HepG2 (cell line): ENCODE measurements around the gene STXBP4. TPM values are rescaled to one million over a fixed set of nuclear protein-coding genes. Genes with fewer than 3 reads are reported as not detected.

ENCODE experiments used
- ATAC-seq: fragments of 200-7000 bp; cut with Tn5 transposase; 3 replicates; pipeline ENCODE4 v1.9.1; 2020; ENCODE audit warnings: mild to moderate bottlenecking, moderate library complexity
- BruUV-seq: library from RNA; stranded (reverse); fragments of 400-500 nt; replicated peaks from 2 replicates; lab custom pipeline; 2021; lab: Mats Ljungman, UMichigan
- CTCF ChIA-PET: fragments of 300-600 bp; formaldehyde crosslinking; extraction: SDS; loops from one replicate; lab custom pipeline; 2021; ENCODE audit warnings: low total read pairs, inconsistent platforms, low intra/inter-chr PET ratio; lab: Yijun Ruan, JAX
- POLR2A ChIA-PET: fragments of 350-600 bp; sonication (Branson Sonifier 250); formaldehyde crosslinking; loops from one replicate; lab custom pipeline; 2020; ENCODE audit warnings: antibody characterized with exemption, inconsistent platforms; lab: Yijun Ruan, JAX
- DNase-seq: peaks from one replicate; pipeline ENCODE4 v3.0.0-alpha.2; 2015; ENCODE audit warnings: low spot score
- FAIRE-seq: peaks from 3 replicates; lab custom pipeline; 2011; peaks lifted over from hg19 to GRCh38; lab: Jason Lieb, UNC
- H2AFZ ChIP-seq: one replicate; pipeline ENCODE4 v1.6.1; 2011; ENCODE audit warnings: low read length, inconsistent platforms
- H3K27ac ChIP-seq: fragments of 300-600 bp; 3 replicates; pipeline ENCODE4 v1.8.0; 2011; ENCODE audit warnings: mixed run types, mild to moderate bottlenecking, mixed read lengths, low read length, inconsistent platforms; ENCODE audit not compliant: insufficient read depth; ENCODE audit errors: extremely low read length
- H3K27me3 ChIP-seq, 2 experiments: fragments of 200-600 bp in 1 of 2; 2 replicates in 1 of 2; 3 replicates in 1 of 2; pipeline versions ENCODE4 v1.6.0 to v1.8.0; 2011; ENCODE audit warnings: low read length in 2 of 2, mild to moderate bottlenecking in 2 of 2, moderate library complexity in 2 of 2, inconsistent platforms in 1 of 2; ENCODE audit not compliant: insufficient read depth in 2 of 2, control insufficient read depth in 1 of 2
- H3K36me3 ChIP-seq, 2 experiments: fragments of 200-600 bp in 1 of 2; replicated peaks in 1 of 2; 2 replicates in 1 of 2; 3 replicates in 1 of 2; pipeline versions ENCODE4 v1.5.1 to v1.8.0; 2011; ENCODE audit warnings: low read length in 2 of 2, inconsistent platforms in 1 of 2; ENCODE audit not compliant: insufficient read depth in 2 of 2, control insufficient read depth in 1 of 2
- H3K4me1 ChIP-seq: 2 replicates; pipeline ENCODE4 v1.5.1; 2012; ENCODE audit warnings: low read length, inconsistent platforms; ENCODE audit not compliant: insufficient read depth
- H3K4me2 ChIP-seq: 2 replicates; pipeline ENCODE4 v1.6.0; 2011; ENCODE audit warnings: low read depth, low read length, inconsistent platforms
- H3K4me3 ChIP-seq, 3 experiments: fragments of 200-600 bp in 1 of 3; sonication (generic), shearing (Covaris generic) in 1 of 3; replicated peaks in 1 of 3; 2 replicates each; pipeline ENCODE4 v1.5.1; 2011 to 2016; ENCODE audit warnings: low read length in 3 of 3, inconsistent platforms in 2 of 3, low read depth in 2 of 3, mild to moderate bottlenecking in 2 of 3, control low read depth in 1 of 3, mixed read lengths in 1 of 3; ENCODE audit not compliant: insufficient read depth in 1 of 3
- H3K79me2 ChIP-seq: one replicate; pipeline ENCODE4 v1.6.1; 2011; ENCODE audit warnings: low read length, inconsistent platforms; ENCODE audit not compliant: insufficient read depth
- H3K9ac ChIP-seq: 2 replicates; pipeline ENCODE4 v1.6.0; 2011; ENCODE audit warnings: mild to moderate bottlenecking, low read depth, low read length, inconsistent platforms; ENCODE audit not compliant: insufficient read depth
- H3K9me3 ChIP-seq: 2 replicates; pipeline ENCODE4 v1.5.1; 2012; ENCODE audit warnings: mild to moderate bottlenecking, low read length
- H4K20me1 ChIP-seq: 2 replicates; pipeline ENCODE4 v1.6.0; 2011; ENCODE audit warnings: inconsistent platforms, mild to moderate bottlenecking, low read length, moderate library complexity; ENCODE audit not compliant: insufficient read depth
- ETV5 ChIP-seq: IDR thresholded peaks from 2 replicates; pipeline ENCODE4 v1.6.1; 2018; ENCODE audit warnings: missing biosample characterization, missing genetic modification reagents, inconsistent platforms, borderline replicate concordance
- RFX3 ChIP-seq: IDR thresholded peaks from 2 replicates; pipeline ENCODE4 v1.6.1; 2016; ENCODE audit warnings: missing biosample characterization, missing genetic modification reagents
- SRSF1 ChIP-seq: fragments of 200-400 bp; formaldehyde crosslinking; optimal IDR thresholded peaks from 2 replicates; pipeline ENCODE3; 2017; ENCODE audit warnings: mild to moderate bottlenecking, low read depth, low read length, moderate library complexity
- ZNF225 ChIP-seq: sonication (generic); formaldehyde crosslinking; IDR thresholded peaks from 2 replicates; pipeline ENCODE4 v1.4.0; 2020; ENCODE audit warnings: mild to moderate bottlenecking, missing genetic modification reagents
- ZSCAN9 ChIP-seq: IDR thresholded peaks from 2 replicates; pipeline ENCODE4 v1.6.1; 2016; ENCODE audit warnings: borderline replicate concordance
- WGBS: methylation state at CpG from one replicate; pipeline ENCODE4 v1.1.6; 2017; ENCODE audit warnings: low lambda C conversion rate; 5-methylcytosine and 5-hydroxymethylcytosine counted together
- in situ Hi-C: cut with HindIII; loops from 2 replicates; pipeline ENCODE4 v1.10.0; 2017; ENCODE audit warnings: low pct_unique_long_range_greater_than_20kb; ENCODE audit not compliant: extremely low pct_ligation_motif_present
- intact Hi-C: fragments of 100-400 bp; cut with micrococcal nuclease; formaldehyde crosslinking; loops from one replicate; pipeline ENCODE4 v1.10.0; 2022; ENCODE audit not compliant: unreplicated experiment
- polyA plus RNA-seq, 8 experiments: library from polyadenylated mRNA; depleted of rRNA in 3 of 8; stranded (reverse) in 7 of 8; unstranded in 1 of 8; fragments of >200 nt; fragmentation: Illumina TruSeq in 4 of 8; extraction: Trizol in 4 of 8; gene quantifications; 2 replicates each; pipeline versions ENCODE4 v1.2.1 to v1.2.3, GENCODE V29; 2011 to 2016; ENCODE audit warnings: low read depth in 4 of 8, missing spikeins in 1 of 8, mixed read lengths in 1 of 8; ENCODE audit not compliant: insufficient read depth in 1 of 8
- total RNA-seq, 5 experiments: library from RNA; depleted of rRNA; stranded (reverse); fragments of >200 nt; fragmentation: Illumina TruSeq; extraction: Trizol; gene quantifications; 2 replicates each; pipeline ENCODE4 v1.2.3, GENCODE V29; 2016; ENCODE audit warnings: low read depth in 1 of 5
- TF ChIP-seq, protein P1 (sequence below): sonication (generic); formaldehyde crosslinking; IDR thresholded peaks from 2 replicates; pipeline ENCODE4 v1.4.0; 2020; ENCODE audit warnings: missing genetic modification reagents
- TF ChIP-seq, protein P2 (sequence below): sonication (generic); formaldehyde crosslinking; IDR thresholded peaks from 2 replicates; pipeline ENCODE4 v1.9.0; 2022; ENCODE audit warnings: missing genetic modification reagents, mild to moderate bottlenecking, borderline replicate concordance

The STXBP4 gene
- total and polyA plus RNA-seq, 2 of the 13 experiments (the other 11 are each of a cell fraction or from before 2014, with no cell fraction given), result 8.5 to 36.1 TPM

DNA sequence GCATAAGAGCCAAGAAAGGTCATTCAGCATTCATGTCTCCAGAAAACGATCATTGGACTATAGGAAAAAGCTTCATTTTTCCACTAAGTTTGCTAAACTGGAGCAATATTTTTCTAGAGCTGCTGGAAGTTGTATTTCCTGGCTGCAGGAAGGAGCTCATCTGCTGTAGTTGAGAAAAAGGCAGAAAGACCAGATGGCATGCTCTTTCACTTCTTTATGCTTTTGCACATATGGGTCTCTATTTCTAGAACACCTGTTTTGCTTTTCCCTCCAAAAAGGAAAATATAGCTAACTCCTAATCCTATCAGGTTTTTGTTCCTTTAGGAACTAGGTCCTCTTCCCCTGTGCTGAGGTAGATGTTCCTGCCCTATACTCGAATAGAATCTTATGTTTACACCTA lies 234.3 kb downstream of the STXBP4 start:
- no peaks in the 10 kb centered on the region for H3K27me3 ChIP-seq
- intact Hi-C loops (no loop called here), in situ Hi-C loops (no loop called here)
- no peak overlapping the region for H3K9ac ChIP-seq
- H3K79me2 ChIP-seq, result no peaks in the 10 kb centered on the region
- DNase-seq (no peak), FAIRE-seq (no peak), ATAC-seq (no peak)
- H3K4me3 ChIP-seq, result no peak overlapping the region
- no peak overlapping the region for H3K4me2 ChIP-seq
- 12% methylated on average over 2 of the region's 2 CpGs for WGBS
- H3K9me3 ChIP-seq, result no peaks in the 10 kb centered on the region
- CTCF ChIA-PET, result no interaction called here
- BruUV-seq, result no TSS peak
- no peaks in the 10 kb centered on the region for H3K36me3 ChIP-seq
- no peaks in the 10 kb centered on the region for H4K20me1 ChIP-seq
- TF ChIP-seq RFX3 (CRISPR knock-in tag), result no peak
- no peak for TF ChIP-seq ETV5 (CRISPR knock-in tag)
- TF ChIP-seq, protein P1, sequence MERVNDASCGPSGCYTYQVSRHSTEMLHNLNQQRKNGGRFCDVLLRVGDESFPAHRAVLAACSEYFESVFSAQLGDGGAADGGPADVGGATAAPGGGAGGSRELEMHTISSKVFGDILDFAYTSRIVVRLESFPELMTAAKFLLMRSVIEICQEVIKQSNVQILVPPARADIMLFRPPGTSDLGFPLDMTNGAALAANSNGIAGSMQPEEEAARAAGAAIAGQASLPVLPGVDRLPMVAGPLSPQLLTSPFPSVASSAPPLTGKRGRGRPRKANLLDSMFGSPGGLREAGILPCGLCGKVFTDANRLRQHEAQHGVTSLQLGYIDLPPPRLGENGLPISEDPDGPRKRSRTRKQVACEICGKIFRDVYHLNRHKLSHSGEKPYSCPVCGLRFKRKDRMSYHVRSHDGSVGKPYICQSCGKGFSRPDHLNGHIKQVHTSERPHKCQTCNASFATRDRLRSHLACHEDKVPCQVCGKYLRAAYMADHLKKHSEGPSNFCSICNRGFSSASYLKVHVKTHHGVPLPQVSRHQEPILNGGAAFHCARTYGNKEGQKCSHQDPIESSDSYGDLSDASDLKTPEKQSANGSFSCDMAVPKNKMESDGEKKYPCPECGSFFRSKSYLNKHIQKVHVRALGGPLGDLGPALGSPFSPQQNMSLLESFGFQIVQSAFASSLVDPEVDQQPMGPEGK, result no peak
- TF ChIP-seq ZNF225 (CRISPR knock-in tag), result no peak
- no peak for TF ChIP-seq SRSF1
- no peak for TF ChIP-seq ZSCAN9 (CRISPR knock-in tag)
- TF ChIP-seq, protein P2, sequence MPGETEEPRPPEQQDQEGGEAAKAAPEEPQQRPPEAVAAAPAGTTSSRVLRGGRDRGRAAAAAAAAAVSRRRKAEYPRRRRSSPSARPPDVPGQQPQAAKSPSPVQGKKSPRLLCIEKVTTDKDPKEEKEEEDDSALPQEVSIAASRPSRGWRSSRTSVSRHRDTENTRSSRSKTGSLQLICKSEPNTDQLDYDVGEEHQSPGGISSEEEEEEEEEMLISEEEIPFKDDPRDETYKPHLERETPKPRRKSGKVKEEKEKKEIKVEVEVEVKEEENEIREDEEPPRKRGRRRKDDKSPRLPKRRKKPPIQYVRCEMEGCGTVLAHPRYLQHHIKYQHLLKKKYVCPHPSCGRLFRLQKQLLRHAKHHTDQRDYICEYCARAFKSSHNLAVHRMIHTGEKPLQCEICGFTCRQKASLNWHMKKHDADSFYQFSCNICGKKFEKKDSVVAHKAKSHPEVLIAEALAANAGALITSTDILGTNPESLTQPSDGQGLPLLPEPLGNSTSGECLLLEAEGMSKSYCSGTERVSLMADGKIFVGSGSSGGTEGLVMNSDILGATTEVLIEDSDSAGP (CRISPR knock-in tag), result no peak
- 0 out of 2 replicates have a peak, but pooled peaks cover 7% of the 10 kb centered on the region for H3K4me1 ChIP-seq
- H2AFZ ChIP-seq, result no peak overlapping the region
- H3K27ac ChIP-seq, result no peak overlapping the region
- POLR2A ChIA-PET, result no interaction called here
